Measurements from ENCODE around the gene ITGB3.

- TF ChIP-seq, protein P1, sequence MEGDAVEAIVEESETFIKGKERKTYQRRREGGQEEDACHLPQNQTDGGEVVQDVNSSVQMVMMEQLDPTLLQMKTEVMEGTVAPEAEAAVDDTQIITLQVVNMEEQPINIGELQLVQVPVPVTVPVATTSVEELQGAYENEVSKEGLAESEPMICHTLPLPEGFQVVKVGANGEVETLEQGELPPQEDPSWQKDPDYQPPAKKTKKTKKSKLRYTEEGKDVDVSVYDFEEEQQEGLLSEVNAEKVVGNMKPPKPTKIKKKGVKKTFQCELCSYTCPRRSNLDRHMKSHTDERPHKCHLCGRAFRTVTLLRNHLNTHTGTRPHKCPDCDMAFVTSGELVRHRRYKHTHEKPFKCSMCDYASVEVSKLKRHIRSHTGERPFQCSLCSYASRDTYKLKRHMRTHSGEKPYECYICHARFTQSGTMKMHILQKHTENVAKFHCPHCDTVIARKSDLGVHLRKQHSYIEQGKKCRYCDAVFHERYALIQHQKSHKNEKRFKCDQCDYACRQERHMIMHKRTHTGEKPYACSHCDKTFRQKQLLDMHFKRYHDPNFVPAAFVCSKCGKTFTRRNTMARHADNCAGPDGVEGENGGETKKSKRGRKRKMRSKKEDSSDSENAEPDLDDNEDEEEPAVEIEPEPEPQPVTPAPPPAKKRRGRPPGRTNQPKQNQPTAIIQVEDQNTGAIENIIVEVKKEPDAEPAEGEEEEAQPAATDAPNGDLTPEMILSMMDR (IDR thresholded peaks at IDR 0.05): no peak
- TF ChIP-seq RAD21 (IDR thresholded peaks at IDR 0.05; ENCODE audit: low read length): no peak
- TF ChIP-seq EP300 (IDR thresholded peaks at IDR 0.05; ENCODE audit: borderline replicate concordance in 1 of 2, low read depth in 1 of 2, low read length in 1 of 2): no peak
- TF ChIP-seq POLR2AphosphoS5 (IDR thresholded peaks at IDR 0.05; ENCODE audit: low read depth, low read length): no peak
These were observed 15.8 kb upstream of the ITGB3 start for GRCh38 chr17:47237841-47238240.
